HepG2 (cell line): ENCODE measurements around the gene MEIS3. TPM values are rescaled to one million over a fixed set of nuclear protein-coding genes. Genes with fewer than 3 reads are reported as not detected.

Experiments used
- ATAC-seq: fragments of 200-7000 bp; cut with Tn5 transposase; 3 replicates; pipeline ENCODE4 v1.9.1; 2020; ENCODE audit warnings: mild to moderate bottlenecking, moderate library complexity
- BruUV-seq: library from RNA; stranded (reverse); fragments of 400-500 nt; replicated peaks from 2 replicates; lab custom pipeline; 2021; lab: Mats Ljungman, UMichigan
- CTCF ChIA-PET: fragments of 300-600 bp; formaldehyde crosslinking; extraction: SDS; loops from one replicate; lab custom pipeline; 2021; ENCODE audit warnings: low total read pairs, inconsistent platforms, low intra/inter-chr PET ratio; lab: Yijun Ruan, JAX
- POLR2A ChIA-PET: fragments of 350-600 bp; sonication (Branson Sonifier 250); formaldehyde crosslinking; loops from one replicate; lab custom pipeline; 2020; ENCODE audit warnings: antibody characterized with exemption, inconsistent platforms; lab: Yijun Ruan, JAX
- DNase-seq: peaks from one replicate; pipeline ENCODE4 v3.0.0-alpha.2; 2015; ENCODE audit warnings: low spot score
- FAIRE-seq: peaks from 3 replicates; lab custom pipeline; 2011; peaks lifted over from hg19 to GRCh38; lab: Jason Lieb, UNC
- H2AFZ ChIP-seq: one replicate; pipeline ENCODE4 v1.6.1; 2011; ENCODE audit warnings: low read length, inconsistent platforms
- H3K27ac ChIP-seq: fragments of 300-600 bp; 3 replicates; pipeline ENCODE4 v1.8.0; 2011; ENCODE audit warnings: mixed run types, mild to moderate bottlenecking, mixed read lengths, low read length, inconsistent platforms; ENCODE audit not compliant: insufficient read depth; ENCODE audit errors: extremely low read length
- H3K27me3 ChIP-seq, 2 experiments: fragments of 200-600 bp in 1 of 2; 2 replicates in 1 of 2; 3 replicates in 1 of 2; pipeline versions ENCODE4 v1.6.0 to v1.8.0; 2011; ENCODE audit warnings: low read length in 2 of 2, mild to moderate bottlenecking in 2 of 2, moderate library complexity in 2 of 2, inconsistent platforms in 1 of 2; ENCODE audit not compliant: insufficient read depth in 2 of 2, control insufficient read depth in 1 of 2
- H3K36me3 ChIP-seq, 2 experiments: fragments of 200-600 bp in 1 of 2; replicated peaks in 1 of 2; 2 replicates in 1 of 2; 3 replicates in 1 of 2; pipeline versions ENCODE4 v1.5.1 to v1.8.0; 2011; ENCODE audit warnings: low read length in 2 of 2, inconsistent platforms in 1 of 2; ENCODE audit not compliant: insufficient read depth in 2 of 2, control insufficient read depth in 1 of 2
- H3K4me1 ChIP-seq: 2 replicates; pipeline ENCODE4 v1.5.1; 2012; ENCODE audit warnings: low read length, inconsistent platforms; ENCODE audit not compliant: insufficient read depth
- H3K4me2 ChIP-seq: 2 replicates; pipeline ENCODE4 v1.6.0; 2011; ENCODE audit warnings: low read depth, low read length, inconsistent platforms
- H3K4me3 ChIP-seq, 3 experiments: fragments of 200-600 bp in 1 of 3; sonication (generic), shearing (Covaris generic) in 1 of 3; replicated peaks in 1 of 3; 2 replicates each; pipeline ENCODE4 v1.5.1; 2011 to 2016; ENCODE audit warnings: low read length in 3 of 3, inconsistent platforms in 2 of 3, low read depth in 2 of 3, mild to moderate bottlenecking in 2 of 3, control low read depth in 1 of 3, mixed read lengths in 1 of 3; ENCODE audit not compliant: insufficient read depth in 1 of 3
- H3K79me2 ChIP-seq: one replicate; pipeline ENCODE4 v1.6.1; 2011; ENCODE audit warnings: low read length, inconsistent platforms; ENCODE audit not compliant: insufficient read depth
- H3K9ac ChIP-seq: 2 replicates; pipeline ENCODE4 v1.6.0; 2011; ENCODE audit warnings: mild to moderate bottlenecking, low read depth, low read length, inconsistent platforms; ENCODE audit not compliant: insufficient read depth
- H3K9me3 ChIP-seq: 2 replicates; pipeline ENCODE4 v1.5.1; 2012; ENCODE audit warnings: mild to moderate bottlenecking, low read length
- H4K20me1 ChIP-seq: 2 replicates; pipeline ENCODE4 v1.6.0; 2011; ENCODE audit warnings: inconsistent platforms, mild to moderate bottlenecking, low read length, moderate library complexity; ENCODE audit not compliant: insufficient read depth
- AGO2 ChIP-seq: fragments of 200-400 bp; formaldehyde crosslinking; optimal IDR thresholded peaks from 2 replicates; pipeline ENCODE3; 2017; ENCODE audit warnings: mild to moderate bottlenecking, low read depth, low read length, moderate library complexity
- NR2F1 ChIP-seq, 2 experiments: fragments of 450-650 bp in 1 of 2; formaldehyde crosslinking in 1 of 2; IDR thresholded peaks; 2 replicates each; pipeline versions ENCODE4 v1.5.0 to v1.6.1; 2016 to 2020; ENCODE audit warnings: mild to moderate bottlenecking in 1 of 2, missing compliant biosample characterization in 1 of 2, missing genetic modification reagents in 1 of 2, moderate library complexity in 1 of 2
- RBFOX2 ChIP-seq: fragments of 200-400 bp; formaldehyde crosslinking; IDR thresholded peaks from 2 replicates; pipeline ENCODE4 v1.6.1; 2017; ENCODE audit warnings: low read depth, mild to moderate bottlenecking, low read length
- RXRB ChIP-seq: IDR thresholded peaks from 2 replicates; pipeline ENCODE4 v1.6.1; 2016; ENCODE audit warnings: borderline replicate concordance, missing genetic modification reagents, missing compliant biosample characterization
- SALL2 ChIP-seq: sonication (generic); formaldehyde crosslinking; IDR thresholded peaks from 2 replicates; pipeline ENCODE4 v1.8.1; 2023; ENCODE audit warnings: mild to moderate bottlenecking, missing genetic modification reagents, inconsistent platforms
- TERF1 ChIP-seq: sonication (generic); formaldehyde crosslinking; IDR thresholded peaks from 2 replicates; pipeline ENCODE4 v1.8.0; 2022; ENCODE audit warnings: mild to moderate bottlenecking, missing genetic modification reagents, moderate library complexity
- ZFP36 ChIP-seq: fragments of 150-350 bp; IDR thresholded peaks from 2 replicates; pipeline ENCODE4 v1.6.1; 2018; ENCODE audit warnings: borderline replicate concordance, low read length, low read depth; ENCODE audit not compliant: partially characterized antibody
- WGBS: methylation state at CpG from one replicate; pipeline ENCODE4 v1.1.6; 2017; ENCODE audit warnings: low lambda C conversion rate; 5-methylcytosine and 5-hydroxymethylcytosine counted together
- in situ Hi-C: cut with HindIII; loops from 2 replicates; pipeline ENCODE4 v1.10.0; 2017; ENCODE audit warnings: low pct_unique_long_range_greater_than_20kb; ENCODE audit not compliant: extremely low pct_ligation_motif_present
- intact Hi-C: fragments of 100-400 bp; cut with micrococcal nuclease; formaldehyde crosslinking; loops from one replicate; pipeline ENCODE4 v1.10.0; 2022; ENCODE audit not compliant: unreplicated experiment
- polyA plus RNA-seq, 8 experiments: library from polyadenylated mRNA; depleted of rRNA in 3 of 8; stranded (reverse) in 7 of 8; unstranded in 1 of 8; fragments of >200 nt; fragmentation: Illumina TruSeq in 4 of 8; extraction: Trizol in 4 of 8; gene quantifications; 2 replicates each; pipeline versions ENCODE4 v1.2.1 to v1.2.3, GENCODE V29; 2011 to 2016; ENCODE audit warnings: low read depth in 4 of 8, missing spikeins in 1 of 8, mixed read lengths in 1 of 8; ENCODE audit not compliant: insufficient read depth in 1 of 8
- total RNA-seq, 5 experiments: library from RNA; depleted of rRNA; stranded (reverse); fragments of >200 nt; fragmentation: Illumina TruSeq; extraction: Trizol; gene quantifications; 2 replicates each; pipeline ENCODE4 v1.2.3, GENCODE V29; 2016; ENCODE audit warnings: low read depth in 1 of 5
- TF ChIP-seq, protein P1 (sequence below): sonication (generic); formaldehyde crosslinking; IDR thresholded peaks from 2 replicates; pipeline ENCODE4 v1.5.0; 2020; ENCODE audit warnings: missing genetic modification reagents, mild to moderate bottlenecking, borderline replicate concordance
- TF ChIP-seq, protein P2 (sequence below): sonication (generic); formaldehyde crosslinking; IDR thresholded peaks from 2 replicates; pipeline ENCODE4 v1.5.0; 2020; ENCODE audit warnings: mild to moderate bottlenecking, missing genetic modification reagents

The MEIS3 gene
- total and polyA plus RNA-seq, 2 of the 13 experiments (the other 11 are each of a cell fraction or from before 2014, with no cell fraction given), result 0.09 to 0.70 TPM

DNA sequence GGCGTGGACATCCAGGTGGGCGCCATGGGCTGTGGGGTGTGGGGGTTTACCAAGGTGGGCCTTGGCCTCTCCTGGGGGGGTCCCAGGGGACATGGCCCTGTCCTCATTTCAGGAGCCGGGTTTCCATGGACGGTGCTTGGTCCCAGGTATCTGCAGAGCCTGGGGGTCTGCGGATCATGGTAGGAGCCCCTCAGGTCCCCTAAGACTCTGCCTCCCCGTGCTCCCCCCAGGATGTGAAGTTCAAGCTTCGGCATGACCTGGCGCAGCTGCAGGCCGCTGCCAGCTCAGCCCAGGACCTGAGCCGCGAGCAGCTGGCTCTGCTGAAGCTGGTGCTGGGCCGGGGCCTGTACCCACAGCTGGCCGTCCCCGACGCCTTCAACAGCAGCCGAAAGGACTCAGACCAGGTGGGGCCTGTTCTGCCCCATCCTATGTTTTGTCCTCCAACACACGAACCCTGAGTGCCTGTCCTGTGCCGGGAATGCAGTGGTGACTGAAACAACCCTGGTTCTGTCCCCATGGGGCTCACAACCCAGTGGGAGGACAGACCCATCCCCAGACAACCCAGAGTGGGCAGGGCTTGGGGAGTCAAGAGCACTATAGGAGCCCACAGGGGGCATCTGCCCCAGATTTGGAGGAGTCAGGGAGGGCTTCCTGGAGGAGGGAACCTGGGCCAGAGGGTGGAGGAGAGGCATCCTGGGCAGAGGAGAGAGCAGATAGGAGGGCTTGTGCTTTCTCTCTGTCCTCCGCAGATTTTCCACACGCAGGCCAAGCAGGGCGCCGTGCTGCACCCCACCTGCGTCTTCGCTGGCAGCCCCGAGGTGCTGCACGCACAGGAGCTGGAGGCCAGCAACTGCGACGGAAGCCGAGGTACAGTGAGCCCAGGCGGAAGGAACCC lies 43.4 kb downstream of the MEIS3 start:
- CTCF ChIA-PET, result no interaction called here
- DNase-seq, result no peak
- intact Hi-C loops (no loop called here), in situ Hi-C loops (no loop called here)
- H4K20me1 ChIP-seq, result 0 out of 2 replicates have a peak, but pooled peaks cover 3% of the 10 kb centered on the region
- H3K4me3 ChIP-seq, result no peak overlapping the region
- H3K4me2 ChIP-seq, result no peak overlapping the region
- H3K36me3 ChIP-seq, result peaks cover 53 to 73% of the 10 kb centered on the region in 2 experiments; a peak in 4 of 5 replicates
- BruUV-seq, result no TSS peak
- 96% methylated on average over 4 of the region's 30 CpGs for WGBS
- no peak overlapping the region for H2AFZ ChIP-seq
- no peak for FAIRE-seq
- H3K27me3 ChIP-seq, result no peaks in the 10 kb centered on the region
- no peaks in the 10 kb centered on the region for H3K4me1 ChIP-seq
- POLR2A ChIA-PET, result interaction anchor here (1.2 kb wide), 1 partner anchor 27 kb away, joined by 3 read pairs; the partner anchor contains the start of gene DHX34
- no peaks in the 10 kb centered on the region for H3K79me2 ChIP-seq
- H3K9me3 ChIP-seq, result no peaks in the 10 kb centered on the region
- no peak overlapping the region for H3K9ac ChIP-seq
- TF ChIP-seq RBFOX2, result peak; percentile 18; the same call in 1 of the 2 replicates
- TF ChIP-seq, protein P1, sequence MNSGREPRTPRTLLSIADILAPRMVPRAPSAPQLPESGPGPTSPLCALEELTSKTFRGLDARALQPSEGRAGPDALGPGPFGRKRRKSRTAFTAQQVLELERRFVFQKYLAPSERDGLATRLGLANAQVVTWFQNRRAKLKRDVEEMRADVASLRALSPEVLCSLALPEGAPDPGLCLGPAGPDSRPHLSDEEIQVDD (CRISPR knock-in tag), result no peak
- TF ChIP-seq ZFP36, result peak; percentile 29
- peak; percentile 55 for TF ChIP-seq AGO2
- no peak for TF ChIP-seq TERF1 (CRISPR knock-in tag)
- TF ChIP-seq, protein P2, sequence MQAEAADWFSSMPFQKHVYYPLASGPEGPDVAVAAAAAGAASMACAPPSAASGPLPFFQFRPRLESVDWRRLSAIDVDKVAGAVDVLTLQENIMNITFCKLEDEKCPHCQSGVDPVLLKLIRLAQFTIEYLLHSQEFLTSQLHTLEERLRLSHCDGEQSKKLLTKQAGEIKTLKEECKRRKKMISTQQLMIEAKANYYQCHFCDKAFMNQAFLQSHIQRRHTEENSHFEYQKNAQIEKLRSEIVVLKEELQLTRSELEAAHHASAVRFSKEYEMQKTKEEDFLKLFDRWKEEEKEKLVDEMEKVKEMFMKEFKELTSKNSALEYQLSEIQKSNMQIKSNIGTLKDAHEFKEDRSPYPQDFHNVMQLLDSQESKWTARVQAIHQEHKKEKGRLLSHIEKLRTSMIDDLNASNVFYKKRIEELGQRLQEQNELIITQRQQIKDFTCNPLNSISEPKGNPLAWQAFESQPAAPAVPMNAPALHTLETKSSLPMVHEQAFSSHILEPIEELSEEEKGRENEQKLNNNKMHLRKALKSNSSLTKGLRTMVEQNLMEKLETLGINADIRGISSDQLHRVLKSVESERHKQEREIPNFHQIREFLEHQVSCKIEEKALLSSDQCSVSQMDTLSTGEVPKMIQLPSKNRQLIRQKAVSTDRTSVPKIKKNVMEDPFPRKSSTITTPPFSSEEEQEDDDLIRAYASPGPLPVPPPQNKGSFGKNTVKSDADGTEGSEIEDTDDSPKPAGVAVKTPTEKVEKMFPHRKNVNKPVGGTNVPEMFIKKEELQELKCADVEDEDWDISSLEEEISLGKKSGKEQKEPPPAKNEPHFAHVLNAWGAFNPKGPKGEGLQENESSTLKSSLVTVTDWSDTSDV (CRISPR knock-in tag), result no peak
- no peak for TF ChIP-seq NR2F1 (CRISPR knock-in tag; IDR thresholded peaks at IDR 0.05)
- no peak for TF ChIP-seq RXRB (CRISPR knock-in tag)
- TF ChIP-seq SALL2, result no peak
- TF ChIP-seq, all 625 proteins: peak for 3
- H3K27ac ChIP-seq, result no peak overlapping the region
- ATAC-seq, result no peak
